PC-9 (cell line): Measurements from ENCODE around the gene RTN4RL1. TPM values are rescaled to one million over a fixed set of nuclear protein-coding genes. Genes with fewer than 3 reads are reported as not detected.

Source experiments
- BruUV-seq: library from RNA; stranded (reverse); fragments of 400-500 nt; replicated peaks from 2 replicates; lab custom pipeline; 2021; lab: Mats Ljungman, UMichigan
- CTCF ChIA-PET: fragments of 300-600 bp; sonication (Branson Sonifier 250); formaldehyde crosslinking; loops from one replicate; lab custom pipeline; 2022; ENCODE audit warnings: antibody characterized with exemption; lab: Charles Lee
- POLR2A ChIA-PET: fragments of 300-600 bp; sonication (Branson Sonifier 250); formaldehyde crosslinking; loops from one replicate; lab custom pipeline; 2022; ENCODE audit warnings: antibody characterized with exemption; ENCODE audit not compliant: unreplicated experiment; lab: Charles Lee
- DNase-seq, 2 experiments: peaks; one replicate each; pipeline versions ENCODE4 v3.0.0 to v3.0.0-alpha.2; 2015 to 2022; ENCODE audit warnings: mixed read lengths in 1 of 2
- H2AFZ ChIP-seq: fragments of 200-600 bp; sonication (generic); 2 replicates; pipeline ENCODE4 v1.8.1; 2017; ENCODE audit warnings: antibody characterized with exemption
- H3F3A ChIP-seq: fragments of 200-600 bp; sonication (generic); 2 replicates; pipeline ENCODE4 v1.8.1; 2017; ENCODE audit warnings: antibody characterized with exemption, mild to moderate bottlenecking, low read depth; ENCODE audit not compliant: insufficient read depth
- H3K27ac ChIP-seq: fragments of 200-600 bp; sonication (generic); 2 replicates; pipeline ENCODE4 v1.6.1; 2016; ENCODE audit warnings: mixed run types
- H3K27me3 ChIP-seq: fragments of 200-600 bp; sonication (generic); 2 replicates; pipeline ENCODE4 v1.6.1; 2016; ENCODE audit warnings: low read depth, mixed run types; ENCODE audit not compliant: insufficient read depth
- H3K36me3 ChIP-seq: fragments of 200-600 bp; sonication (generic); 2 replicates; pipeline ENCODE4 v1.6.1; 2016; ENCODE audit warnings: low read depth, mixed run types
- H3K4me1 ChIP-seq: fragments of 200-600 bp; sonication (generic); replicated peaks from 2 replicates; pipeline ENCODE4 v1.6.1; 2016; ENCODE audit warnings: mixed run types; ENCODE audit not compliant: insufficient read depth
- H3K4me2 ChIP-seq: fragments of 200-600 bp; sonication (generic); 2 replicates; pipeline ENCODE4 v1.6.1; 2017; ENCODE audit warnings: mixed run types
- H3K4me3 ChIP-seq: fragments of 200-600 bp; sonication (generic); 2 replicates; pipeline ENCODE4 v1.6.1; 2016; ENCODE audit warnings: mixed run types
- H3K79me2 ChIP-seq: fragments of 200-600 bp; sonication (generic); 2 replicates; pipeline ENCODE4 v1.6.1; 2017; ENCODE audit warnings: low read depth, mixed run types
- H3K9me2 ChIP-seq: fragments of 200-600 bp; sonication (generic); 2 replicates; pipeline ENCODE4 v1.8.1; 2017; ENCODE audit warnings: mild to moderate bottlenecking; ENCODE audit not compliant: insufficient read depth
- H3K9me3 ChIP-seq: fragments of 200-600 bp; sonication (generic); 2 replicates; pipeline ENCODE4 v1.8.1; 2016; ENCODE audit warnings: low read depth; ENCODE audit not compliant: insufficient read depth
- H4K20me1 ChIP-seq: fragments of 200-600 bp; sonication (generic); 2 replicates; pipeline ENCODE4 v1.8.1; 2017; ENCODE audit not compliant: insufficient read depth
- CTCF ChIP-seq: fragments of 200-600 bp; sonication (generic); conservative IDR thresholded peaks from 2 replicates; pipeline ENCODE4 v1.6.1; 2017; ENCODE audit warnings: mixed run types, antibody characterized with exemption, mild to moderate bottlenecking, moderate library complexity
- EZH2 ChIP-seq: fragments of 200-600 bp; sonication (generic); IDR thresholded peaks from 2 replicates; pipeline ENCODE4 v1.8.0; 2017; ENCODE audit warnings: antibody characterized with exemption, low read depth
- intact Hi-C: fragments of 100-400 bp; cut with micrococcal nuclease; formaldehyde crosslinking; loops from one replicate; pipeline ENCODE4 v1.10.0; 2022; ENCODE audit not compliant: unreplicated experiment
- total RNA-seq: library from RNA; stranded (reverse); gene quantifications from 2 replicates; pipeline ENCODE4 v1.2.3, GENCODE V29; 2021

The RTN4RL1 gene
- total RNA-seq, 1 experiment from 2014 or later: 0.13 TPM

GRCh38 chr17:1956134-1956533 lies 69.0 kb downstream of the RTN4RL1 start:
- Histone ChIP-seq H3K27me3 (no peaks in the 10 kb centered on the region), H3K4me2 (no peak overlapping the region), H3K27ac (no peak overlapping the region), H3K79me2 (no peaks in the 10 kb centered on the region), H2AFZ (no peak overlapping the region), H3F3A (no peaks in the 10 kb centered on the region), H3K9me3 (no peaks in the 10 kb centered on the region), H3K9me2 (no peaks in the 10 kb centered on the region; the same call in 1 of the 2 replicates), H3K4me1 (no peaks in the 10 kb centered on the region), H3K36me3 (no peaks in the 10 kb centered on the region), H3K4me3 (no peak overlapping the region), H4K20me1 (no peaks in the 10 kb centered on the region)
- POLR2A ChIA-PET: no interaction called here
- no peak for DNase-seq
- CTCF ChIA-PET: interaction anchor here (0.6 kb wide), 2 partner anchors 73 to 91 kb away, joined by 4 to 5 read pairs; no protein-coding TSS in a partner anchor
- intact Hi-C loops: no loop called here
- TF ChIP-seq EZH2 (no peak), CTCF (no peak)
- BruUV-seq: no TSS peak

- Histone ChIP-seq H3K9me2 (no peaks in the 10 kb centered on the region; the same call in 1 of the 2 replicates), H3K4me3 (no peak overlapping the region), H4K20me1 (no peaks in the 10 kb centered on the region), H3K27ac (no peak overlapping the region), H3K79me2 (no peaks in the 10 kb centered on the region), H3K4me1 (no peaks in the 10 kb centered on the region), H3K4me2 (no peak overlapping the region), H3K27me3 (no peaks in the 10 kb centered on the region), H3F3A (no peaks in the 10 kb centered on the region), H2AFZ (no peak overlapping the region), H3K36me3 (no peaks in the 10 kb centered on the region), H3K9me3 (no peaks in the 10 kb centered on the region)
- no peak for TF ChIP-seq EZH2
- TF ChIP-seq CTCF: no peak
- CTCF ChIA-PET: no interaction called here
- no peak for DNase-seq
- POLR2A ChIA-PET: no interaction called here
- intact Hi-C loops: no loop called here
- BruUV-seq: no TSS peak
These were observed 71.3 kb downstream of the RTN4RL1 start for GRCh38 chr17:1953831-1954230.

DNA sequence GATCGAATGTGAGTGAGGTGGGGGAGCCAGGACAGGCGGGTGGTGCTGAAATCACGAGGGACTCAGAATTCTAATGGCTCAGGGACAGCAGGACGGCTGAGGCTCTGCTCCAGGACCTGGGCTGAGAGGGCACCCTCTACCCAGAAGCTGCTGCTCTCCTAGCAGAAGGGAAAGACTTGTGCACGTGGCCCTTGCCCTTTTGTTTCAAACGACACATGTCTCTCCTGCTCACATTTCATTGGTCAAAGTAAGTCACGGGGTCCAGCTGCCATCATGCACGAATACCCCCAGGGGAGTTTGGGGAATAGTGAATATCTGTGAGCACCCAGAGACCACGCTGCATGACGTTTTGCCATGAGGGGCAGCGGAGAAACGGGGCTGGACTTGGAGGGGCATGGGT lies 73.2 kb downstream of the RTN4RL1 start:
- H3F3A ChIP-seq: peaks cover 2% of the 10 kb centered on the region; the same call in 1 of the 2 replicates
- no peaks in the 10 kb centered on the region for H4K20me1 ChIP-seq
- H3K4me3 ChIP-seq: no peak overlapping the region
- no peaks in the 10 kb centered on the region for H3K4me1 ChIP-seq
- CTCF ChIA-PET: no interaction called here
- no peak for TF ChIP-seq EZH2
- no peak for TF ChIP-seq CTCF
- H3K27ac ChIP-seq: no peak overlapping the region
- no peaks in the 10 kb centered on the region for H3K9me3 ChIP-seq
- POLR2A ChIA-PET: no interaction called here
- H2AFZ ChIP-seq: no peak overlapping the region
- no peak overlapping the region for H3K4me2 ChIP-seq
- no peaks in the 10 kb centered on the region; the same call in 1 of the 2 replicates for H3K9me2 ChIP-seq
- intact Hi-C loops: no loop called here
- H3K36me3 ChIP-seq: no peaks in the 10 kb centered on the region
- no TSS peak for BruUV-seq
- H3K27me3 ChIP-seq: no peaks in the 10 kb centered on the region
- DNase-seq: no peak
- H3K79me2 ChIP-seq: no peaks in the 10 kb centered on the region
